ENCODE measurements around the gene MAPRE2. TPM values are rescaled to one million over a fixed set of nuclear protein-coding genes. Genes with fewer than 3 reads are reported as not detected.
A peak's percentile ranks its signal among the peaks of the same experiment; 100 is the strongest.

Gene MAPRE2
- total RNA-seq (2021): 27.0 and 29.4 TPM in 2 replicates
- long read RNA-seq, full-length matches to known transcripts: 104 of 128 reads
- long read RNA-seq, partial matches to known transcripts: 8 of 128 reads
- long read RNA-seq, other reads (novel, unspliced or antisense): 16 of 128 reads

- Histone ChIP-seq H3K9me3 (ENCODE audit: control insufficient read depth, low read depth, low read length) (no peaks in the 10 kb centered on the region), H3K27ac (ENCODE audit: insufficient read length, low read depth, low read length) (peak within 1 kb of the TSS; percentile 16), H2BK12ac (ENCODE audit: insufficient read length, low read depth, low read length) (no peak within 1 kb of the TSS), H3K23ac (ENCODE audit: insufficient read length, low read depth, low read length) (no peak within 1 kb of the TSS), H2BK5ac (ENCODE audit: insufficient read length, low read length) (no peak within 1 kb of the TSS), H3K4me1 (ENCODE audit: insufficient read depth, low read length) (no peaks in the 10 kb centered on the region), H4K5ac (ENCODE audit: insufficient read length, low read depth, low read length) (no peak within 1 kb of the TSS), H2BK15ac (ENCODE audit: low read depth, low read length) (no peak within 1 kb of the TSS), H3K23me2 (ENCODE audit: insufficient read length, low read depth, low read length, poor library complexity, severe bottlenecking) (peaks cover 11% of the 10 kb centered on the region), H3K79me1 (ENCODE audit: insufficient read depth, low read depth, low read length, poor library complexity, severe bottlenecking) (no peaks in the 10 kb centered on the region), H3K4me2 (ENCODE audit: insufficient read depth, insufficient read length, low read length) (peak within 1 kb of the TSS; percentile 81), H3K14ac (ENCODE audit: insufficient read depth, low read length) (peak within 1 kb of the TSS; percentile 93; the same call in 1 of the 2 replicates), H4K8ac (replicated peaks; ENCODE audit: insufficient read length, low read depth, low read length) (no peak within 1 kb of the TSS), H3T11ph (ENCODE audit: low read length) (no peak within 1 kb of the TSS), H3K27me3 (ENCODE audit: insufficient read depth, low read length) (no peaks in the 10 kb centered on the region), H3K56ac (ENCODE audit: insufficient read length, low read depth, low read length) (no peak within 1 kb of the TSS), H2BK120ac (ENCODE audit: low read depth, low read length, poor library complexity, severe bottlenecking) (no peak within 1 kb of the TSS), H2AFZ (ENCODE audit: low read length) (peak within 1 kb of the TSS; percentile 32), H2AK5ac (ENCODE audit: insufficient read length, low read length) (no peak within 1 kb of the TSS), H2BK20ac (ENCODE audit: low read depth, low read length, poor library complexity, severe bottlenecking) (no peak within 1 kb of the TSS), H3K9ac (ENCODE audit: extremely low read depth, insufficient read length, low read length) (peak within 1 kb of the TSS; percentile 82), H3K4ac (ENCODE audit: low read depth, low read length) (no peak within 1 kb of the TSS), H4K91ac (ENCODE audit: insufficient read length, low read depth, low read length) (no peak within 1 kb of the TSS), H3K79me2 (ENCODE audit: insufficient read depth, low read length) (peaks cover 2% of the 10 kb centered on the region; the same call in 1 of the 2 replicates), H3K18ac (ENCODE audit: insufficient read length, low read depth, low read length) (peak within 1 kb of the TSS; percentile 97), H4K20me1 (ENCODE audit: control insufficient read depth, insufficient read depth, insufficient read length) (peaks cover 3% of the 10 kb centered on the region)
- H3K4me1 Mint-ChIP-seq: peaks cover 43 to 51% of the 10 kb centered on the region in 2 experiments
- DNase-seq: peak; percentile 99
- H3K27me3 Mint-ChIP-seq (ENCODE audit: low read depth): peaks cover 1% of the 10 kb centered on the region; the same call in 1 of the 2 replicates
- no peaks in the 10 kb centered on the region for H3K9me3 Mint-ChIP-seq
- WGBS (ENCODE audit: extremely low coverage, insufficient read length, low lambda C conversion rate): no CpG with 5 or more reads among the region's 54 CpGs
- no peaks in the 10 kb centered on the region for H3K36me3 Mint-ChIP-seq (ENCODE audit: insufficient read depth in 1 of 3, low read depth in 3 of 3)
- peak within 1 kb of the TSS; percentile 14 to 99 (median 95); a peak in 6 of 7 replicates for H3K27ac Mint-ChIP-seq
- TF ChIP-seq CTCF (conservative IDR thresholded peaks at IDR 0.05): no peak; the same call in 2 of the 3 replicates
- peak within 1 kb of the TSS; percentile 94 to 98 for H3K4me3 Mint-ChIP-seq
Measured at GRCh38 chr18:35040988-35041814, at the start of gene MAPRE2. Gene MAPRE2 (plus strand): TSS chr18:35041413. CDS start chr18:35041540, 127 bp downstream.

Measured in H9 (cell line).